K562 (cell line): Measurements from ENCODE around the gene HYAL1.

Experiments used
- BRCA1 ChIP-seq, 2 experiments: fragments of 450-650 bp in 1 of 2; sonication (generic) in 1 of 2; formaldehyde crosslinking in 1 of 2; IDR thresholded peaks; 2 replicates each; pipeline versions ENCODE4 v1.5.0 to v1.6.1; 2017 to 2020; ENCODE audit warnings: mild to moderate bottlenecking in 1 of 2, missing genetic modification reagents in 1 of 2
- E2F1 ChIP-seq: sonication (generic); formaldehyde crosslinking; IDR thresholded peaks from 2 replicates; pipeline ENCODE4 v1.8.1; 2023; ENCODE audit warnings: mild to moderate bottlenecking, missing genetic modification reagents, moderate library complexity
- ELF4 ChIP-seq: fragments of 450-650 bp; formaldehyde crosslinking; IDR thresholded peaks from 2 replicates; pipeline ENCODE4 v1.4.0; 2022; ENCODE audit warnings: missing genetic modification characterization
- FUS ChIP-seq: fragments of 200-400 bp; formaldehyde crosslinking; optimal IDR thresholded peaks from 2 replicates; pipeline ENCODE3; 2017; ENCODE audit warnings: low read depth, low read length
- JUND ChIP-seq, 2 experiments: IDR thresholded peaks; 2 replicates in 1 of 2; 3 replicates in 1 of 2; pipeline ENCODE4 v1.6.1; 2011; ENCODE audit warnings: borderline replicate concordance in 2 of 2, low read depth in 2 of 2, low read length in 2 of 2, improper control_type of control experiment in 1 of 2, missing biosample characterization in 1 of 2, missing genetic modification characterization in 1 of 2, missing genetic modification reagents in 1 of 2
- NCOA6 ChIP-seq: fragments of 450-650 bp; IDR thresholded peaks from 2 replicates; pipeline ENCODE4 v1.6.1; 2017; ENCODE audit warnings: mild to moderate bottlenecking
- PHF21A ChIP-seq: fragments of 450-650 bp; IDR thresholded peaks from 2 replicates; pipeline ENCODE4 v1.6.1; 2017; ENCODE audit warnings: low read depth, borderline replicate concordance
- POLR2AphosphoS5 ChIP-seq: IDR thresholded peaks from 2 replicates; pipeline ENCODE4 v1.6.1; 2011; ENCODE audit warnings: mild to moderate bottlenecking, low read depth, low read length, moderate library complexity; ENCODE audit not compliant: control insufficient read depth, insufficient read depth
- TCF3 ChIP-seq: sonication (generic); formaldehyde crosslinking; IDR thresholded peaks from 2 replicates; pipeline ENCODE4 v1.4.0; 2020; ENCODE audit warnings: mild to moderate bottlenecking, missing genetic modification reagents
- ZKSCAN8 ChIP-seq: fragments of 200-800 bp; sonication (Bioruptor generic); IDR thresholded peaks from 2 replicates; pipeline ENCODE4 v1.6.1; 2016; ENCODE audit warnings: missing genetic modification characterization, missing compliant biosample characterization
- TF ChIP-seq, protein P1 (sequence below): sonication (generic); formaldehyde crosslinking; IDR thresholded peaks from 2 replicates; pipeline ENCODE4 v1.8.1; 2022; ENCODE audit warnings: missing genetic modification reagents

DNA sequence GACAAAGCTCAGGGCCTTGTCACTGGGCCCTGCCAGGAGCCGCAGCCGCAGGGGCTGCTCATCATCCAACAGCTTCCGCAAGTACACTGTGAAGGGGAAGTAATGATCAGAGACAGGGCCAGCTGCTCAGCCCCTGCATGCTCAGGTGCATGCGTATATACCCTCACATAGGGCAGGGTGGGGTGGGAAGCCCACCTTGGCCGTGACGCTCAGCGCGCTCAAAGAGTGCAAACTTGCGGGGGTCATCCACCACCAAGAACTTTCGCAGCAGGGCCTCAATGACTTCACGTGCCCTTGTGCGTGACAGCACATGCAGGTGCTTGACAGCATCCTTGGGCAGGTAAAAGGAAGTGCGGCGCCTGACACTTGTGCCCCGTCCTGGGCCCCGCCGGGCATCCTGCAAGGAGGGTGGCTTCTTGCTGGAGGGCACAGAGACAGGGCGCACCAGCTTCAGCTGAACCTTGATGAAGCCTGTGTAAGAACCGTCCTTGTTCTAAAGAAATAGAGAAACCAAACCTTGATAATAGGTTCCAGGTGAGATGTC is 28.1 kb upstream of the HYAL1 start:
- no peak for TF ChIP-seq FUS
- no peak for TF ChIP-seq E2F1
- TF ChIP-seq, protein P1, sequence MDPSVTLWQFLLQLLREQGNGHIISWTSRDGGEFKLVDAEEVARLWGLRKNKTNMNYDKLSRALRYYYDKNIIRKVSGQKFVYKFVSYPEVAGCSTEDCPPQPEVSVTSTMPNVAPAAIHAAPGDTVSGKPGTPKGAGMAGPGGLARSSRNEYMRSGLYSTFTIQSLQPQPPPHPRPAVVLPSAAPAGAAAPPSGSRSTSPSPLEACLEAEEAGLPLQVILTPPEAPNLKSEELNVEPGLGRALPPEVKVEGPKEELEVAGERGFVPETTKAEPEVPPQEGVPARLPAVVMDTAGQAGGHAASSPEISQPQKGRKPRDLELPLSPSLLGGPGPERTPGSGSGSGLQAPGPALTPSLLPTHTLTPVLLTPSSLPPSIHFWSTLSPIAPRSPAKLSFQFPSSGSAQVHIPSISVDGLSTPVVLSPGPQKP = no peak
- TF ChIP-seq NCOA6 = no peak
- TF ChIP-seq PHF21A = no peak
- TF ChIP-seq POLR2AphosphoS5 = no peak
- TF ChIP-seq TCF3 (CRISPR knock-in tag) = no peak
- TF ChIP-seq ELF4 (CRISPR knock-in tag) = no peak
- no peak for TF ChIP-seq BRCA1 (IDR thresholded peaks at IDR 0.05)
- TF ChIP-seq BRCA1 (CRISPR knock-in tag; IDR thresholded peaks at IDR 0.05) = no peak
- no peak for TF ChIP-seq JUND (IDR thresholded peaks at IDR 0.05; ENCODE audit: borderline replicate concordance, low read depth, low read length)
- TF ChIP-seq JUND (tag; IDR thresholded peaks at IDR 0.05; ENCODE audit: borderline replicate concordance, low read depth, low read length) = no peak
- TF ChIP-seq ZKSCAN8 = no peak
